HCT116 (cell line): ENCODE measurements around the gene C2CD3. TPM values are rescaled to one million over a fixed set of nuclear protein-coding genes. Genes with fewer than 3 reads are reported as not detected.

Source experiments
- ATAC-seq: fragments of 200-7000 bp; cut with Tn5 transposase; 2 replicates; pipeline ENCODE4 v1.9.1; 2020; ENCODE audit warnings: mild to moderate bottlenecking, moderate library complexity
- BruUV-seq: library from RNA; stranded (reverse); fragments of 400-500 nt; replicated peaks from 2 replicates; lab custom pipeline; 2021; lab: Mats Ljungman, UMichigan
- CTCF ChIA-PET: fragments of 300-600 bp; sonication (Branson Sonifier 250); formaldehyde crosslinking; loops from one replicate; lab custom pipeline; 2021; ENCODE audit warnings: antibody characterized with exemption; lab: Charles Lee
- POLR2A ChIA-PET: fragments of 300-600, 350-600 bp; sonication (Branson Sonifier 250); formaldehyde crosslinking; loops from one replicate; lab custom pipeline; 2021; ENCODE audit warnings: antibody characterized with exemption; lab: Charles Lee
- RAD21 ChIA-PET, 2 experiments: fragments of 300-600 bp; sonication (Branson Sonifier 250); formaldehyde crosslinking; loops; one replicate each; lab custom pipeline; 2023; ENCODE audit warnings: low total read pairs in 2 of 2; ENCODE audit not compliant: uncharacterized antibody in 2 of 2, unreplicated experiment in 2 of 2, low non-redundant PET in 1 of 2; lab: Charles Lee
- DNase-seq: peaks from one replicate; pipeline ENCODE4 v3.0.0-alpha.2; 2010; ENCODE audit warnings: low read depth, low spot score
- H2AFZ ChIP-seq: fragments of 200-600 bp; shearing (Covaris generic), sonication (generic); 2 replicates; pipeline ENCODE4 v1.6.1; 2017; ENCODE audit warnings: low read depth, mixed run types, mixed read lengths, antibody characterized with exemption, low read length; ENCODE audit not compliant: poor library complexity, severe bottlenecking
- H3K27ac ChIP-seq: 2 replicates; pipeline ENCODE4 v1.5.1; 2012; ENCODE audit warnings: low read depth, low read length
- H3K27me3 ChIP-seq: fragments of 200-600 bp; sonication (generic); 2 replicates; pipeline ENCODE4 v1.6.1; 2016; ENCODE audit warnings: mixed run types, low read length, mixed read lengths; ENCODE audit not compliant: insufficient read depth
- H3K36me3 ChIP-seq, 2 experiments: fragments of 200-500 bp in 1 of 2; fragments of 200-600 bp in 1 of 2; sonication (Bioruptor generic) in 1 of 2; sonication (generic) in 1 of 2; 2 replicates each; pipeline versions ENCODE4 v1.5.1 to v1.6.1; 2014 to 2016; ENCODE audit warnings: low read length in 2 of 2, inconsistent platforms in 1 of 2, mixed read lengths in 1 of 2, mixed run types in 1 of 2; ENCODE audit not compliant: insufficient read depth in 2 of 2, control insufficient read depth in 1 of 2
- H3K4me1 ChIP-seq, 2 experiments: fragments of 200-600 bp in 1 of 2; sonication (generic) in 1 of 2; 2 replicates each; pipeline versions ENCODE4 v1.5.1 to v1.6.1; 2012 to 2017; ENCODE audit warnings: low read length in 2 of 2, inconsistent platforms in 1 of 2, mild to moderate bottlenecking in 1 of 2, mixed read lengths in 1 of 2, mixed run types in 1 of 2, moderate library complexity in 1 of 2; ENCODE audit not compliant: insufficient read depth in 2 of 2, control insufficient read depth in 1 of 2
- H3K4me2 ChIP-seq: fragments of 200-600 bp; sonication (generic); 2 replicates; pipeline ENCODE4 v1.6.1; 2017; ENCODE audit warnings: mixed run types, low read length, mixed read lengths
- H3K4me3 ChIP-seq, 2 experiments: fragments of 200-600 bp in 1 of 2; sonication (generic) in 1 of 2; replicated peaks in 1 of 2; 2 replicates each; pipeline ENCODE4 v1.5.1; 2011 to 2016; ENCODE audit warnings: low read length in 2 of 2, control low read depth in 1 of 2, low read depth in 1 of 2, mild to moderate bottlenecking in 1 of 2, mixed read lengths in 1 of 2, mixed run types in 1 of 2
- H3K79me2 ChIP-seq: fragments of 200-600 bp; sonication (generic); 2 replicates; pipeline ENCODE4 v1.6.1; 2017; ENCODE audit warnings: mild to moderate bottlenecking, mixed run types, low read length, moderate library complexity, mixed read lengths; ENCODE audit not compliant: insufficient read depth
- H3K9ac ChIP-seq: fragments of 200-600 bp; sonication (generic); 2 replicates; pipeline ENCODE4 v1.6.1; 2016; ENCODE audit warnings: low read length, mixed read lengths
- H3K9me2 ChIP-seq: fragments of 200-600 bp; sonication (generic), shearing (Covaris generic); 2 replicates; pipeline ENCODE4 v1.6.1; 2017; ENCODE audit warnings: mixed run types, mild to moderate bottlenecking, moderate library complexity; ENCODE audit not compliant: insufficient read depth
- H3K9me3 ChIP-seq, 2 experiments: fragments of 200-500 bp in 1 of 2; fragments of 200-600 bp in 1 of 2; sonication (Bioruptor generic) in 1 of 2; sonication (generic) in 1 of 2; 2 replicates each; pipeline ENCODE4 v1.6.1; 2014 to 2017; ENCODE audit warnings: low read length in 2 of 2, mixed read lengths in 2 of 2, inconsistent platforms in 1 of 2, low read depth in 1 of 2, mild to moderate bottlenecking in 1 of 2, mixed run types in 1 of 2, moderate library complexity in 1 of 2; ENCODE audit not compliant: control insufficient read depth in 1 of 2, insufficient read depth in 1 of 2
- H4K20me1 ChIP-seq: fragments of 200-600 bp; sonication (generic), shearing (Covaris generic); 2 replicates; pipeline ENCODE4 v1.6.1; 2017; ENCODE audit warnings: mixed run types, mild to moderate bottlenecking, moderate library complexity; ENCODE audit not compliant: insufficient read depth
- CBX3 ChIP-seq: IDR thresholded peaks from 2 replicates; pipeline ENCODE4 v1.6.1; 2012; ENCODE audit warnings: low read depth
- CEBPB ChIP-seq: IDR thresholded peaks from 2 replicates; pipeline ENCODE4 v1.6.1; 2012; ENCODE audit warnings: low read depth
- ELF1 ChIP-seq: IDR thresholded peaks from 2 replicates; pipeline ENCODE4 v1.6.1; 2012; ENCODE audit warnings: low read depth, borderline replicate concordance
- FOSL1 ChIP-seq: IDR thresholded peaks from 2 replicates; pipeline ENCODE4 v1.6.1; 2012; ENCODE audit warnings: low read depth
- POLR2A ChIP-seq: IDR thresholded peaks from 2 replicates; pipeline ENCODE4 v1.7.0; 2011; ENCODE audit warnings: borderline replicate concordance; ENCODE audit not compliant: insufficient read depth, insufficient read length; ENCODE audit errors: extremely low read depth
- SRF ChIP-seq: IDR thresholded peaks from 2 replicates; pipeline ENCODE4 v1.6.1; 2012; ENCODE audit warnings: low read depth
- TCF7L2 ChIP-seq: IDR thresholded peaks from 2 replicates; pipeline ENCODE4 v1.7.0; 2011; ENCODE audit warnings: borderline replicate concordance, inconsistent platforms; ENCODE audit not compliant: insufficient read depth, insufficient read length; ENCODE audit errors: extremely low read depth
- intact Hi-C: fragments of 100-400 bp; cut with micrococcal nuclease; formaldehyde crosslinking; loops from 2 replicates; pipeline ENCODE4 v1.10.0; 2022
- total RNA-seq: library from RNA; stranded (reverse); gene quantifications from one replicate; pipeline ENCODE4 v1.2.1, GENCODE V29; 2021; ENCODE audit not compliant: unreplicated experiment
- TF ChIP-seq, protein P1 (sequence below): IDR thresholded peaks from 2 replicates; pipeline ENCODE4 v1.6.1; 2012; ENCODE audit warnings: low read depth
- TF ChIP-seq, protein P2 (sequence below), 3 experiments: fragments of 200-600 bp in 1 of 3; sonication (generic) in 1 of 3; IDR thresholded peaks in 2 of 3; conservative IDR thresholded peaks in 1 of 3; 2 replicates each; pipeline ENCODE4 v1.5.1; 2012 to 2017; ENCODE audit warnings: low read depth in 2 of 3, low read length in 2 of 3, antibody characterized with exemption in 1 of 3, borderline replicate concordance in 1 of 3, control low read depth in 1 of 3, mild to moderate bottlenecking in 1 of 3, mixed read lengths in 1 of 3, mixed run types in 1 of 3, moderate library complexity in 1 of 3; ENCODE audit not compliant: insufficient read depth in 1 of 3
- TF ChIP-seq, protein P3 (sequence below): IDR thresholded peaks from 2 replicates; pipeline ENCODE4 v1.6.1; 2012

The C2CD3 gene
- total RNA-seq, 1 experiment from 2014 or later = 30.6 TPM

DNA sequence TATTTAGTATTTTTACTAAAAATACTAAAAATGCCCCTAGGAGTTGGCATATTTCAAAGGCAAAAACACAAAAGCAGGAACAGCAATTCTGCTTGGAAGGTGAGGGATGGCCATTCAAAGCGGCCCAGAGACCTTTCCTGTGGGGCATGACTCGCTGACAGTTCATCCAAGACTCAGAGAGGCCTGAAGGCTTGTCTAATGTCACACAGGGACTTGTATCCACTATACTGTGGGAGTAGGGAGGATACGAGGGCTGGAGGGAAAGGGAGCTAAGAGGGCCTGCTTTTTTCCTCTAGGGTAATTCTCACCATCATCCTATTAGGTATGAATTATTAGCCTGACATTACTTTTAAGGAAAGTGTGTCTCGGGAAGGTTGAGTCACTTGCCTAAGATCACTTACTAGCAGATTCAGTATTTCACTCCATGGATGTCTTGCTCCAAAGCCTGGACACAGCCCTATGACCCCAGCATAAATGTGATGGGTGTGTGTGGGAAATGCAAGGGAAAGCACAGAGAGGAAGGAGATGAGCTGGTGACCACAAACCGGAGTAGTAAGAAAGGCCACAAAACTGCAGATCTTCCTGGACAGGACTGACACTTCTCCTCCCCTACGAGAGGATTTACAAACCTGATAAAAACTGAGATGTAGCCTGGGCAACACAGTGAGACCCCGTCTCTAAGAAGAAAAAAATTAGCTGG, 145.2 kb downstream of the C2CD3 start:
- DNase-seq = no peak
- no peaks in the 10 kb centered on the region for H3K36me3 ChIP-seq
- TF ChIP-seq FOSL1 = peak; percentile 7; the same call in 1 of the 2 replicates
- TF ChIP-seq TCF7L2 = no peak
- no peak overlapping the region for H3K4me3 ChIP-seq
- peak; percentile 67; the same call in 1 of the 2 replicates for ATAC-seq
- H3K4me2 ChIP-seq = peak overlapping the region; percentile 31
- no peak overlapping the region for H3K27ac ChIP-seq
- H3K9me3 ChIP-seq = no peaks in the 10 kb centered on the region
- no peak overlapping the region for H3K9ac ChIP-seq
- intact Hi-C loops = no loop called here
- no peaks in the 10 kb centered on the region for H3K27me3 ChIP-seq
- H3K9me2 ChIP-seq = no peaks in the 10 kb centered on the region
- BruUV-seq = no TSS peak
- ChIA-PET RAD21 (no interaction called here), POLR2A (no interaction called here), CTCF (no interaction called here)
- H3K4me1 ChIP-seq = peaks cover 9 to 25% of the 10 kb centered on the region in 2 experiments
- H2AFZ ChIP-seq = no peak overlapping the region
- H4K20me1 ChIP-seq = no peaks in the 10 kb centered on the region
- no peaks in the 10 kb centered on the region for H3K79me2 ChIP-seq

DNA sequence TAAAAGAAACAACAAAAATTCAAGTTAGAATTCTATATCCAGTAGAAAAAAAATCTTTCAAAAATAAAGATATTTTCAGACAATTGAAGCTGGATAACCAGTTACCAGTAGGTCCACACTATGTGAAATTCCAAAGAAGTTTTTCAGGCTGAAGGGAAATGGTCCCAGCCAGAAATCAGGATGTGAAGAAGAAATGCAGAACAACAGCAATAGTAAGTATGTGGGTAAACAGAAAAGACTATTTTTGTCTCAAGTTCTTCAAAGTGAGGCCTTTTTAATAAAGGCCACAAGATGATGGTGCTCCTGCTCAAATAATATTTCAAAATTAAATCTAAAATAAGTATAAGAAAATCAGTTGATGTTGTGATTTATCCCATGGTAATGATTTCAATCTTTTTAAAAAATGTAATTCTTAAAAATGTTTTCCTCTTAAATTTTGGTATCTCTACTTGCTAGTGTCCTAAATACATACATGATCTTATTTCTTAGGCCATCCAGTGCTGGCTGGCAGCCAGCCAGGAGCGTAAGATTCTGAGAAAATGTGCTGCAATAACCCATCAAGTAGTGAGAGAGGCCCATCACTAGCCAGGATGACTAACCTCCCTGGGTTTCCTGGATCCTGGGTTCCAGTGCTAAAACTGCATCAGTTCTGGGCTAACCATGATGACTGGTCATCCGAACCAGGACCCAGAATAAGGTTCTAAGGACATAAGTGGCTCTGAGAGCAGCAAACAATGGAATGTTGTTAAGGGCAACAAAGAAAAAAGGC, 146.4 kb downstream of the C2CD3 start:
- TF ChIP-seq CEBPB (no peak), SRF (no peak), POLR2A (no peak), CBX3 (no peak), ELF1 (no peak)
- TF ChIP-seq, protein P1, sequence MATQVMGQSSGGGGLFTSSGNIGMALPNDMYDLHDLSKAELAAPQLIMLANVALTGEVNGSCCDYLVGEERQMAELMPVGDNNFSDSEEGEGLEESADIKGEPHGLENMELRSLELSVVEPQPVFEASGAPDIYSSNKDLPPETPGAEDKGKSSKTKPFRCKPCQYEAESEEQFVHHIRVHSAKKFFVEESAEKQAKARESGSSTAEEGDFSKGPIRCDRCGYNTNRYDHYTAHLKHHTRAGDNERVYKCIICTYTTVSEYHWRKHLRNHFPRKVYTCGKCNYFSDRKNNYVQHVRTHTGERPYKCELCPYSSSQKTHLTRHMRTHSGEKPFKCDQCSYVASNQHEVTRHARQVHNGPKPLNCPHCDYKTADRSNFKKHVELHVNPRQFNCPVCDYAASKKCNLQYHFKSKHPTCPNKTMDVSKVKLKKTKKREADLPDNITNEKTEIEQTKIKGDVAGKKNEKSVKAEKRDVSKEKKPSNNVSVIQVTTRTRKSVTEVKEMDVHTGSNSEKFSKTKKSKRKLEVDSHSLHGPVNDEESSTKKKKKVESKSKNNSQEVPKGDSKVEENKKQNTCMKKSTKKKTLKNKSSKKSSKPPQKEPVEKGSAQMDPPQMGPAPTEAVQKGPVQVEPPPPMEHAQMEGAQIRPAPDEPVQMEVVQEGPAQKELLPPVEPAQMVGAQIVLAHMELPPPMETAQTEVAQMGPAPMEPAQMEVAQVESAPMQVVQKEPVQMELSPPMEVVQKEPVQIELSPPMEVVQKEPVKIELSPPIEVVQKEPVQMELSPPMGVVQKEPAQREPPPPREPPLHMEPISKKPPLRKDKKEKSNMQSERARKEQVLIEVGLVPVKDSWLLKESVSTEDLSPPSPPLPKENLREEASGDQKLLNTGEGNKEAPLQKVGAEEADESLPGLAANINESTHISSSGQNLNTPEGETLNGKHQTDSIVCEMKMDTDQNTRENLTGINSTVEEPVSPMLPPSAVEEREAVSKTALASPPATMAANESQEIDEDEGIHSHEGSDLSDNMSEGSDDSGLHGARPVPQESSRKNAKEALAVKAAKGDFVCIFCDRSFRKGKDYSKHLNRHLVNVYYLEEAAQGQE = no peak
- TF ChIP-seq, protein P2, sequence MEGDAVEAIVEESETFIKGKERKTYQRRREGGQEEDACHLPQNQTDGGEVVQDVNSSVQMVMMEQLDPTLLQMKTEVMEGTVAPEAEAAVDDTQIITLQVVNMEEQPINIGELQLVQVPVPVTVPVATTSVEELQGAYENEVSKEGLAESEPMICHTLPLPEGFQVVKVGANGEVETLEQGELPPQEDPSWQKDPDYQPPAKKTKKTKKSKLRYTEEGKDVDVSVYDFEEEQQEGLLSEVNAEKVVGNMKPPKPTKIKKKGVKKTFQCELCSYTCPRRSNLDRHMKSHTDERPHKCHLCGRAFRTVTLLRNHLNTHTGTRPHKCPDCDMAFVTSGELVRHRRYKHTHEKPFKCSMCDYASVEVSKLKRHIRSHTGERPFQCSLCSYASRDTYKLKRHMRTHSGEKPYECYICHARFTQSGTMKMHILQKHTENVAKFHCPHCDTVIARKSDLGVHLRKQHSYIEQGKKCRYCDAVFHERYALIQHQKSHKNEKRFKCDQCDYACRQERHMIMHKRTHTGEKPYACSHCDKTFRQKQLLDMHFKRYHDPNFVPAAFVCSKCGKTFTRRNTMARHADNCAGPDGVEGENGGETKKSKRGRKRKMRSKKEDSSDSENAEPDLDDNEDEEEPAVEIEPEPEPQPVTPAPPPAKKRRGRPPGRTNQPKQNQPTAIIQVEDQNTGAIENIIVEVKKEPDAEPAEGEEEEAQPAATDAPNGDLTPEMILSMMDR (IDR thresholded peaks at IDR 0.05 in 2 of 3, conservative IDR thresholded peaks at IDR 0.05 in 1 of 3; ENCODE audit: borderline replicate concordance in 1 of 3, insufficient read depth in 1 of 3, low read depth in 2 of 3, low read length in 2 of 3) = no peak
- TF ChIP-seq, protein P3, sequence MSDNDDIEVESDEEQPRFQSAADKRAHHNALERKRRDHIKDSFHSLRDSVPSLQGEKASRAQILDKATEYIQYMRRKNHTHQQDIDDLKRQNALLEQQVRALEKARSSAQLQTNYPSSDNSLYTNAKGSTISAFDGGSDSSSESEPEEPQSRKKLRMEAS = no peak
- BruUV-seq = no TSS peak
- H3K9me3 ChIP-seq = no peaks in the 10 kb centered on the region
- H3K4me3 ChIP-seq = no peak overlapping the region
- no peaks in the 10 kb centered on the region for H3K27me3 ChIP-seq
- intact Hi-C loops = no loop called here
- H4K20me1 ChIP-seq = no peaks in the 10 kb centered on the region
- H3K36me3 ChIP-seq = no peaks in the 10 kb centered on the region
- ATAC-seq (no peak), DNase-seq (no peak)
- H3K4me2 ChIP-seq = no peak overlapping the region
- RAD21 ChIA-PET = no interaction called here
- H3K9ac ChIP-seq = no peak overlapping the region
- no peak overlapping the region for H2AFZ ChIP-seq
- peaks cover 9 to 25% of the 10 kb centered on the region in 2 experiments for H3K4me1 ChIP-seq
- no peak overlapping the region for H3K27ac ChIP-seq
- CTCF ChIA-PET = no interaction called here
- POLR2A ChIA-PET = no interaction called here
- H3K79me2 ChIP-seq = no peaks in the 10 kb centered on the region
- H3K9me2 ChIP-seq = no peaks in the 10 kb centered on the region
